Liver (tissue), 3 donors: ENCODE data around the gene FAM228A.

ENCODE experiments used
- EGR1 ChIP-seq, 2 donors: IDR thresholded peaks; 2 replicates each; pipeline ENCODE4 v1.6.1; 2016 to 2018; ENCODE audit warnings: antibody characterized with exemption in 2 of 2, low read depth in 2 of 2
- FOXA1 ChIP-seq: IDR thresholded peaks from 2 replicates; pipeline ENCODE4 v1.6.1; 2016; ENCODE audit warnings: antibody characterized with exemption
- GABPA ChIP-seq, 2 donors: IDR thresholded peaks in 1 of 2; conservative IDR thresholded peaks in 1 of 2; 2 replicates each; pipeline ENCODE4 v1.6.1; 2016; ENCODE audit warnings: antibody characterized with exemption in 2 of 2, mild to moderate bottlenecking in 1 of 2, moderate library complexity in 1 of 2
- HNF4A ChIP-seq, 2 donors: conservative IDR thresholded peaks; 2 replicates each; pipeline ENCODE4 v1.6.1; 2016; ENCODE audit warnings: antibody characterized with exemption in 2 of 2, mild to moderate bottlenecking in 2 of 2
- JUND ChIP-seq, 2 donors: IDR thresholded peaks; 2 replicates each; pipeline ENCODE4 v1.6.1; 2016; ENCODE audit warnings: antibody characterized with exemption in 2 of 2
- RAD21 ChIP-seq, 2 donors: IDR thresholded peaks; 2 replicates each; pipeline ENCODE4 v1.6.1; 2016; ENCODE audit warnings: antibody characterized with exemption in 2 of 2, mild to moderate bottlenecking in 2 of 2
- REST ChIP-seq: IDR thresholded peaks from 2 replicates; pipeline ENCODE4 v1.6.1; 2016; ENCODE audit warnings: antibody characterized with exemption, mild to moderate bottlenecking
- SP1 ChIP-seq: IDR thresholded peaks from 2 replicates; pipeline ENCODE4 v1.6.1; 2018; ENCODE audit warnings: antibody characterized with exemption, mild to moderate bottlenecking
- TAF1 ChIP-seq: conservative IDR thresholded peaks from 2 replicates; pipeline ENCODE4 v1.6.1; 2016; ENCODE audit warnings: antibody characterized with exemption, mild to moderate bottlenecking
- YY1 ChIP-seq: IDR thresholded peaks from 2 replicates; pipeline ENCODE4 v1.6.1; 2016; ENCODE audit warnings: antibody characterized with exemption, mild to moderate bottlenecking
- TF ChIP-seq, protein P1 (sequence below): fragments of 150-350 bp; IDR thresholded peaks from 2 replicates; pipeline ENCODE4 v1.5.1; 2017; ENCODE audit warnings: improper control_type of control experiment, low read depth, low read length; ENCODE audit not compliant: missing input control
- TF ChIP-seq, protein P2 (sequence below): IDR thresholded peaks from 2 replicates; pipeline ENCODE4 v1.6.1; 2016; ENCODE audit warnings: antibody characterized with exemption
- TF ChIP-seq, protein P3 (sequence below): IDR thresholded peaks from 2 replicates; pipeline ENCODE4 v1.6.1; 2016; ENCODE audit warnings: antibody characterized with exemption
- TF ChIP-seq, protein P4 (sequence below): IDR thresholded peaks from 2 replicates; pipeline ENCODE4 v1.6.1; 2016; ENCODE audit warnings: antibody characterized with exemption
- donor health status: healthy.
- donor health status: healthy.

DNA sequence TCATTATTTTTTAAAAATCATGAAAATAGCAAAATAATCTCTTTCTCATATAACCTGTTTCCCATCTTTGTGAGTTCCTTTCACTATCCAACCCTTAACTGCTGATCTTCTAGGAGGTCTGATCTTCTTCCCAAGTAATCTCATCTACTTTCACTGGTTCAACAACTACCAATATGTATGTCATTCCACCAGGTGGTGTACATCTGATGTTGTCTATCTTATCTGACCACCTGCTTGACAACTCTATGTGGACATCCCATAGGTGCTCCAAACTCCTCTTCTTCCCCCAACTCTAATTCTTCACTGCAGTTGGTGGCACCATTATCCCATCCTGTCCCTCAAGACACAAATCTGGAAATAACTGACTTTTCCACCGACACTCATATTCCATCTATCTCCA is 62.5 kb downstream of the FAM228A start:
- TF ChIP-seq, protein P1, sequence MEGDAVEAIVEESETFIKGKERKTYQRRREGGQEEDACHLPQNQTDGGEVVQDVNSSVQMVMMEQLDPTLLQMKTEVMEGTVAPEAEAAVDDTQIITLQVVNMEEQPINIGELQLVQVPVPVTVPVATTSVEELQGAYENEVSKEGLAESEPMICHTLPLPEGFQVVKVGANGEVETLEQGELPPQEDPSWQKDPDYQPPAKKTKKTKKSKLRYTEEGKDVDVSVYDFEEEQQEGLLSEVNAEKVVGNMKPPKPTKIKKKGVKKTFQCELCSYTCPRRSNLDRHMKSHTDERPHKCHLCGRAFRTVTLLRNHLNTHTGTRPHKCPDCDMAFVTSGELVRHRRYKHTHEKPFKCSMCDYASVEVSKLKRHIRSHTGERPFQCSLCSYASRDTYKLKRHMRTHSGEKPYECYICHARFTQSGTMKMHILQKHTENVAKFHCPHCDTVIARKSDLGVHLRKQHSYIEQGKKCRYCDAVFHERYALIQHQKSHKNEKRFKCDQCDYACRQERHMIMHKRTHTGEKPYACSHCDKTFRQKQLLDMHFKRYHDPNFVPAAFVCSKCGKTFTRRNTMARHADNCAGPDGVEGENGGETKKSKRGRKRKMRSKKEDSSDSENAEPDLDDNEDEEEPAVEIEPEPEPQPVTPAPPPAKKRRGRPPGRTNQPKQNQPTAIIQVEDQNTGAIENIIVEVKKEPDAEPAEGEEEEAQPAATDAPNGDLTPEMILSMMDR, result no peak
- TF ChIP-seq FOXA1 (no peak), SP1 (no peak), YY1 (no peak), HNF4A (conservative IDR thresholded peaks at IDR 0.05) (no peak), RAD21 (IDR thresholded peaks at IDR 0.05) (peak in 1 of 2 donors; percentile 21), TAF1 (no peak), GABPA (IDR thresholded peaks at IDR 0.05 in 1 of 2, conservative IDR thresholded peaks at IDR 0.05 in 1 of 2) (no peak), EGR1 (IDR thresholded peaks at IDR 0.05; ENCODE audit: low read depth in 2 of 2) (no peak), REST (no peak), JUND (IDR thresholded peaks at IDR 0.05) (no peak)
- TF ChIP-seq, protein P2, sequence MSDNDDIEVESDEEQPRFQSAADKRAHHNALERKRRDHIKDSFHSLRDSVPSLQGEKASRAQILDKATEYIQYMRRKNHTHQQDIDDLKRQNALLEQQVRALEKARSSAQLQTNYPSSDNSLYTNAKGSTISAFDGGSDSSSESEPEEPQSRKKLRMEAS, result no peak
- TF ChIP-seq, protein P3, sequence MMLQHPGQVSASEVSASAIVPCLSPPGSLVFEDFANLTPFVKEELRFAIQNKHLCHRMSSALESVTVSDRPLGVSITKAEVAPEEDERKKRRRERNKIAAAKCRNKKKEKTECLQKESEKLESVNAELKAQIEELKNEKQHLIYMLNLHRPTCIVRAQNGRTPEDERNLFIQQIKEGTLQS, result no peak
- TF ChIP-seq, protein P4, sequence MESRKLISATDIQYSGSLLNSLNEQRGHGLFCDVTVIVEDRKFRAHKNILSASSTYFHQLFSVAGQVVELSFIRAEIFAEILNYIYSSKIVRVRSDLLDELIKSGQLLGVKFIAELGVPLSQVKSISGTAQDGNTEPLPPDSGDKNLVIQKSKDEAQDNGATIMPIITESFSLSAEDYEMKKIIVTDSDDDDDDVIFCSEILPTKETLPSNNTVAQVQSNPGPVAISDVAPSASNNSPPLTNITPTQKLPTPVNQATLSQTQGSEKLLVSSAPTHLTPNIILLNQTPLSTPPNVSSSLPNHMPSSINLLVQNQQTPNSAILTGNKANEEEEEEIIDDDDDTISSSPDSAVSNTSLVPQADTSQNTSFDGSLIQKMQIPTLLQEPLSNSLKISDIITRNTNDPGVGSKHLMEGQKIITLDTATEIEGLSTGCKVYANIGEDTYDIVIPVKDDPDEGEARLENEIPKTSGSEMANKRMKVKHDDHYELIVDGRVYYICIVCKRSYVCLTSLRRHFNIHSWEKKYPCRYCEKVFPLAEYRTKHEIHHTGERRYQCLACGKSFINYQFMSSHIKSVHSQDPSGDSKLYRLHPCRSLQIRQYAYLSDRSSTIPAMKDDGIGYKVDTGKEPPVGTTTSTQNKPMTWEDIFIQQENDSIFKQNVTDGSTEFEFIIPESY, result no peak
